HepG2 (cell line): Measurements from ENCODE around the gene GPC6. TPM values are rescaled to one million over a fixed set of nuclear protein-coding genes. Genes with fewer than 3 reads are reported as not detected.

Experiments used
- ARNTL ChIP-seq: sonication (generic); formaldehyde crosslinking; IDR thresholded peaks from 2 replicates; pipeline ENCODE4 v1.4.0; 2020; ENCODE audit warnings: mild to moderate bottlenecking, missing genetic modification reagents
- CBX2 ChIP-seq, 2 experiments: fragments of 200-600 bp in 1 of 2; sonication (generic); formaldehyde crosslinking in 1 of 2; IDR thresholded peaks; 2 replicates each; pipeline versions ENCODE4 v1.7.0 to v1.8.1; 2018 to 2022; ENCODE audit warnings: low read depth in 2 of 2, low read length in 1 of 2, mild to moderate bottlenecking in 1 of 2, missing genetic modification reagents in 1 of 2
- DZIP1 ChIP-seq: sonication (generic); formaldehyde crosslinking; IDR thresholded peaks from 2 replicates; pipeline ENCODE4 v1.5.0; 2020; ENCODE audit warnings: mild to moderate bottlenecking, missing genetic modification reagents
- ETV5 ChIP-seq: IDR thresholded peaks from 2 replicates; pipeline ENCODE4 v1.6.1; 2018; ENCODE audit warnings: missing biosample characterization, missing genetic modification reagents, inconsistent platforms, borderline replicate concordance
- KAT8 ChIP-seq: IDR thresholded peaks from 2 replicates; pipeline ENCODE4 v1.6.1; 2016; ENCODE audit warnings: missing genetic modification reagents, missing compliant biosample characterization
- MED8 ChIP-seq: sonication (generic); formaldehyde crosslinking; IDR thresholded peaks from 2 replicates; pipeline ENCODE4 v1.8.1; 2023; ENCODE audit warnings: mild to moderate bottlenecking, missing genetic modification reagents; ENCODE audit not compliant: insufficient replicate concordance
- ONECUT2 ChIP-seq: sonication (generic); formaldehyde crosslinking; IDR thresholded peaks from 2 replicates; pipeline ENCODE4 v1.4.0; 2020; ENCODE audit warnings: missing genetic modification reagents
- PCBP2 ChIP-seq: fragments of 200-400 bp; formaldehyde crosslinking; optimal IDR thresholded peaks from 2 replicates; pipeline ENCODE3; 2018; ENCODE audit warnings: low read length, low read depth; ENCODE audit not compliant: poor library complexity, severe bottlenecking
- POLR2A ChIP-seq, 2 experiments: IDR thresholded peaks; 2 replicates each; pipeline ENCODE4 v1.6.1; 2011; ENCODE audit warnings: low read depth in 2 of 2, low read length in 2 of 2, mild to moderate bottlenecking in 1 of 2, moderate library complexity in 1 of 2; ENCODE audit not compliant: insufficient read depth in 1 of 2
- SOX13 ChIP-seq, 3 experiments: fragments of 450-650 bp in 1 of 3; sonication (generic) in 1 of 3; formaldehyde crosslinking in 1 of 3; IDR thresholded peaks in 2 of 3; conservative IDR thresholded peaks in 1 of 3; 2 replicates each; pipeline versions ENCODE4 v1.5.0 to v1.6.1; 2016 to 2020; ENCODE audit warnings: antibody characterized with exemption in 1 of 3, mild to moderate bottlenecking in 1 of 3, missing compliant biosample characterization in 1 of 3, missing genetic modification reagents in 1 of 3, moderate library complexity in 1 of 3
- ZFP90 ChIP-seq: sonication (generic); formaldehyde crosslinking; IDR thresholded peaks from 2 replicates; pipeline ENCODE4 v1.8.0; 2022; ENCODE audit warnings: missing genetic modification reagents, mild to moderate bottlenecking, inconsistent platforms, borderline replicate concordance
- ZNF318 ChIP-seq: sonication (generic); formaldehyde crosslinking; IDR thresholded peaks from 2 replicates; pipeline ENCODE4 v1.4.0; 2020; ENCODE audit warnings: mild to moderate bottlenecking, missing genetic modification reagents
- ZNF326 ChIP-seq: sonication (generic); formaldehyde crosslinking; IDR thresholded peaks from 2 replicates; pipeline ENCODE4 v1.4.0; 2020; ENCODE audit warnings: missing genetic modification reagents, borderline replicate concordance
- ZNF34 ChIP-seq: sonication (generic); formaldehyde crosslinking; IDR thresholded peaks from 2 replicates; pipeline ENCODE4 v1.4.0; 2020; ENCODE audit warnings: mild to moderate bottlenecking, missing genetic modification reagents, borderline replicate concordance
- ZNF441 ChIP-seq: sonication (generic); formaldehyde crosslinking; IDR thresholded peaks from 2 replicates; pipeline ENCODE4 v1.7.0; 2021; ENCODE audit warnings: missing genetic modification reagents, borderline replicate concordance
- ZNF644 ChIP-seq: IDR thresholded peaks from 2 replicates; pipeline ENCODE4 v1.6.1; 2016; ENCODE audit warnings: low read depth
- ZNF652 ChIP-seq: IDR thresholded peaks from 2 replicates; pipeline ENCODE4 v1.6.1; 2016; ENCODE audit warnings: low read depth, borderline replicate concordance
- ZNF749 ChIP-seq: sonication (generic); formaldehyde crosslinking; IDR thresholded peaks from 2 replicates; pipeline ENCODE4 v1.8.0; 2022; ENCODE audit warnings: mild to moderate bottlenecking, missing genetic modification reagents, moderate library complexity, borderline replicate concordance
- ZNF816 ChIP-seq: sonication (generic); formaldehyde crosslinking; IDR thresholded peaks from 2 replicates; pipeline ENCODE4 v1.8.0; 2022; ENCODE audit warnings: missing genetic modification reagents, mild to moderate bottlenecking, borderline replicate concordance
- polyA plus RNA-seq, 8 experiments: library from polyadenylated mRNA; depleted of rRNA in 3 of 8; stranded (reverse) in 7 of 8; unstranded in 1 of 8; fragments of >200 nt; fragmentation: Illumina TruSeq in 4 of 8; extraction: Trizol in 4 of 8; gene quantifications; 2 replicates each; pipeline versions ENCODE4 v1.2.1 to v1.2.3, GENCODE V29; 2011 to 2016; ENCODE audit warnings: low read depth in 4 of 8, missing spikeins in 1 of 8, mixed read lengths in 1 of 8; ENCODE audit not compliant: insufficient read depth in 1 of 8
- total RNA-seq, 5 experiments: library from RNA; depleted of rRNA; stranded (reverse); fragments of >200 nt; fragmentation: Illumina TruSeq; extraction: Trizol; gene quantifications; 2 replicates each; pipeline ENCODE4 v1.2.3, GENCODE V29; 2016; ENCODE audit warnings: low read depth in 1 of 5

GPC6 gene
- total and polyA plus RNA-seq, 2 of the 13 experiments (the other 11 are each of a cell fraction or from before 2014, with no cell fraction given), result 24.5 to 33.9 TPM

- TF ChIP-seq PCBP2, result no peak
- peak; percentile 62; the same call in 1 of the 2 replicates for TF ChIP-seq ETV5 (CRISPR knock-in tag)
- peak; percentile 88 for TF ChIP-seq ZNF652 (CRISPR knock-in tag)
- TF ChIP-seq SOX13 (IDR thresholded peaks at IDR 0.05), result peak; percentile 99
- TF ChIP-seq SOX13 (CRISPR knock-in tag; conservative IDR thresholded peaks at IDR 0.05 in 1 of 2, IDR thresholded peaks at IDR 0.05 in 1 of 2), result peak in 1 of 2 experiments; percentile 100; a peak in 2 of 4 replicates
- 0 out of 2 replicates have a peak, but pooled peaks have one; percentile 35 for TF ChIP-seq ZNF318 (CRISPR knock-in tag)
- TF ChIP-seq MED8 (CRISPR knock-in tag), result peak; percentile 64
- TF ChIP-seq ONECUT2 (CRISPR knock-in tag), result peak; percentile 70; the same call in 1 of the 2 replicates
- TF ChIP-seq ZNF326, result no peak
- TF ChIP-seq ZNF441 (CRISPR knock-in tag), result no peak
- peak; percentile 87 for TF ChIP-seq ARNTL
- no peak for TF ChIP-seq POLR2A (IDR thresholded peaks at IDR 0.05; ENCODE audit: insufficient read depth in 1 of 2, low read depth in 2 of 2, low read length in 2 of 2)
- peak; percentile 97 for TF ChIP-seq ZNF644 (CRISPR knock-in tag)
- TF ChIP-seq CBX2 (IDR thresholded peaks at IDR 0.05; ENCODE audit: low read depth, low read length), result no peak
- 0 out of 2 replicates have a peak, but pooled peaks have one; percentile 49 for TF ChIP-seq CBX2 (CRISPR knock-in tag; IDR thresholded peaks at IDR 0.05; ENCODE audit: low read depth)
- peak; percentile 88; the same call in 1 of the 2 replicates for TF ChIP-seq ZNF749 (CRISPR knock-in tag)
- TF ChIP-seq ZNF816 (CRISPR knock-in tag), result 0 out of 2 replicates have a peak, but pooled peaks have one; percentile 66
- TF ChIP-seq KAT8 (CRISPR knock-in tag), result peak; percentile 88
- no peak for TF ChIP-seq DZIP1
- TF ChIP-seq ZFP90 (CRISPR knock-in tag), result peak; percentile 73; the same call in 1 of the 2 replicates
- TF ChIP-seq ZNF34, result 0 out of 2 replicates have a peak, but pooled peaks have one; percentile 34
These were observed 2.1 kb upstream of the GPC6 start (continued) for GRCh38 chr13:93224535-93224934.
